ENCODE data around the gene CAB39.

CAB39 gene

DNA sequence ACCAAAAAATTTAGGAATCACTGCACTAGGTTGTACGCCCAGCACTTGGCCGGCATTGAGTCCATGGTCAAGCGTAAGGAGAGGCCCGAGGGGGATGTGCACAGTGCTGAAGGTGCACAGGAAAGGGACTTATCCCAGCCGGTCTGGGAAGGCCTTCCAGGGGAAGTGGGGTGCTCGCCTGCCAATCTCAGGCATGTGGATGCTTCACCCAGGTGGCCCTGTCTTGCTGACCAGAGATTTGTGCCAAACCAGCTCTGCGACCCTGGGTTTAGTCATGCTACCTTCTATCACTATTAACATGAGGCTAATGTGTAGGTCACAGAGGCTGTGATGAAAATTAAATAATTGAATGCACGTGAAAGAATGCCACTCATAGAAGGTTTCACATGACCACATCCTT, 150.4 kb downstream of the CAB39 start:
- no peak for DNase-seq (ENCODE audit: low read depth in 2 of 2)

GRCh38 chr2:230863442-230864121, 150.9 kb downstream of the CAB39 start:
- no peak for DNase-seq (ENCODE audit: low read depth in 2 of 2)

DNA sequence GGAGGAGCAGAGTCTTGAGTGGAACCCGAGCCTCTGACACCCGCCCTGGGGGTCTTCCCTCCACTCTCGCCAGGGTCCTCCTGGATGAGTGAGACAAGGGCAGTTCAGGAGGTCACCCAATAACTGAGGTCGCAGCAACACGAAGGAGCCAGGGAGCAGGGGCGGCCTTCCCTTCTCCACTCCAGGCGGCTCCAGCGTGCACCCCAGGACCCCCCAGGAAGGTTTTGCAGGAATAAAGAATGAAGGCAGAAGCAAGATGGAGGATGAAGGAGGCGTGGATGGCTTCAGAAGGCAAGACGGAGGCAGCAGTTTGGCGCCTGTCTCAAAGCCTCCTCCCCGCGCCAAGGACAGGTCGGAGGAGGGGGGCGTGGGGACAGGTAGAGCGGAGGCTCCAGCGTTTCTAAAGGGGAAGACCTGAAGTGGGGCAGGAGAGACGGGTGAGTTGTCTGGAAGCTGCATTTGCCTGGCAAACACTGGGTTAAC, 151.5 kb downstream of the CAB39 start:
- no peak for DNase-seq (ENCODE audit: low read depth in 2 of 2)

DNA sequence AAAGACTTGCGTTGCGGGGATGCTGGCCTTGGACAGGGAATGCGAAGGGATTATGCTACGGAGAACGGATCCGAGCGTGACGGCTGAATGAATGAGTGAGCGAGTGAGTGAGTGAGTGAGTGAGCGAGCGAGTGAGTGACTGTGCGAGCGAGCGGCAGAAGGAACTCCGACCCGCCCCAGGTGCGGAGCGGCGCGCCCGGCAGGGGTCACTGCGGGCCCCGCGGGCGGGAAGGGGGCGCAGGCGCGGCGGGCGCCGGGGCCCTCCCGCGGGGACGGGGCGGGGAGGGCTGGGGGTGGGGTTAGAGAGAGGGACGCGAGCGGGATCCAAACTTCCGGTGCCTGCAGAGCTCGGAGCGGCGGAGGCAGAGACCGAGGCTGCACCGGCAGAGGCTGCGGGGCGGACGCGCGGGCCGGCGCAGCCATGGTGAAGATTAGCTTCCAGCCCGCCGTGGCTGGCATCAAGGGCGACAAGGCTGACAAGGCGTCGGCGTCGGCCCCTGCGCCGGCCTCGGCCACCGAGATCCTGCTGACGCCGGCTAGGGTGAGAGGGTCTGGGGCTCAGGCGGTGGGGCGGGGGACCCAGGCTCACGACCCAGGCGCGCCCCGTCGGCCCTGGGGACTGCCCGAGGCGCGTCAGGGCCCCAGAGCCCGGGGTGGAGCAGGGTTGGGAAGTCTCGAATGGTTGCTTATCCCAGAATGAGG, 152.1 kb downstream of the CAB39 start, which contains the start of gene ITM2C:
ITM2C (plus strand) TSS at position 338 of the 702 bp plus-strand sequence; CDS start at position 422, 84 bp downstream.
- DNase-seq (ENCODE audit: low read depth in 2 of 2), result peak; percentile 45 to 60

DNA sequence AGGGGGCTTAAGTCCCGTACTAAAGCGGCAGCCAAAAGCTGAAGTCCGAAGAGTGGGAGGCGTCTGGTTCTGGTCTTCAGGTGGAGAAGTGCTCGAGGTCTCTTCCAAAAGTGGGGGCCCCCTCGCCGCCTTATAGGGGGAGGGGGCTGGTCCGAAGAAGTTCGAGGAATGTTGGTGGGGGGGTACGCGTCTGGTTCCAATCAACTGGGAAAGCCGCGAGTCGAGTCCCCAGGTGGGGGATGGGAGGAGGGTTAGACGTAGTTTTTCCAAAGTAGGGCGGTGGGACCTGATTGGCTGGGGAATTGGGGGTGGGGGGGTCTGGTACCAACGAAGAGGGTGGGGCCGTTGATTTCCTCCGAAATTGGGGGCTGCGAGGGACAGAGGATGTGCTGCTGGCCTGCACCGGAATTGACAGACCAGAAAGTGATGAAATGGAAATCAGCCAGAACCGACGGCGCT, 152.7 kb downstream of the CAB39 start:
- no peak for DNase-seq (ENCODE audit: low read depth in 2 of 2)

- no peak for DNase-seq (ENCODE audit: low read depth in 2 of 2)
Observed at GRCh38 chr2:230865766-230866755, 153.4 kb downstream of the CAB39 start.

DNA sequence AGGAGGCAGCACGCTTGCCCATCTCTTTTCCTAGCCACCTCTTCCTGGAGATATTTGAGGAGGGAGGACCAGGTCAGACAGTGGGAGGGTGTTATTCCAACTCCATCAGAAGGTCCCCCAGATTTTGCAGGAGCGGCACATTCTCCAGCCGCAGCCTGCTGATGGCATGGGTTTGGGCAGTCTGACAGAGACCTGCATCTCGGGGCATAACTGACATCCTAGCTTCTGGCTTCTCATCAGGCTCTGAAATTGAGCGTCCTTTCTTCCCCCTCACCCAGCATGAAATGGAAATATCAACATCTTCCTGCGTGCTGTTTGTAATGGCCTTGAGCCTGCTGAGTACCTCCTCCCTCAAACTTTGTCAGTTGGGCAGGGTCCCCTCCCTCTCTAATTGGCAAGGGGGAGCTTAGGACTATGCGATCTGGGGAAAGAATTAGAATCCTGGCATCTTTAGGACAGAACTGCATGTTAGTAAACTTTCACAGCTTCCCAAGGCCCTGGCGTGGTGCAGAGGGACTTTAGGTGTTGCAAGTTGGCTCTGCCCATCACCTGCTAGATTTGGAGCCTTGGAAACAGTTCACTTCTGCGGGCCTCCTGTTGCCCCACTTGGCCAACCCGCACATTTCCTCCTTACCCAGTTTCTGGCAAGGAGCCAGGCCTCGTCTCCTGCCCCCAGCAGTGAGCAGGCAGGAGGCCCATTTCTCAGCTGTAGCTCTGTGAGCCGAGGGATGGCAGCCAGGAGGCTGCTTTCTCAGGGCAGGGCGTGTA, 154.3 kb downstream of the CAB39 start:
- peak; percentile 43 to 44 for DNase-seq (ENCODE audit: low read depth in 2 of 2)

GRCh38 chr2:230868161-230868946, 155.7 kb downstream of the CAB39 start:
- no peak for DNase-seq (ENCODE audit: low read depth in 2 of 2)

DNA sequence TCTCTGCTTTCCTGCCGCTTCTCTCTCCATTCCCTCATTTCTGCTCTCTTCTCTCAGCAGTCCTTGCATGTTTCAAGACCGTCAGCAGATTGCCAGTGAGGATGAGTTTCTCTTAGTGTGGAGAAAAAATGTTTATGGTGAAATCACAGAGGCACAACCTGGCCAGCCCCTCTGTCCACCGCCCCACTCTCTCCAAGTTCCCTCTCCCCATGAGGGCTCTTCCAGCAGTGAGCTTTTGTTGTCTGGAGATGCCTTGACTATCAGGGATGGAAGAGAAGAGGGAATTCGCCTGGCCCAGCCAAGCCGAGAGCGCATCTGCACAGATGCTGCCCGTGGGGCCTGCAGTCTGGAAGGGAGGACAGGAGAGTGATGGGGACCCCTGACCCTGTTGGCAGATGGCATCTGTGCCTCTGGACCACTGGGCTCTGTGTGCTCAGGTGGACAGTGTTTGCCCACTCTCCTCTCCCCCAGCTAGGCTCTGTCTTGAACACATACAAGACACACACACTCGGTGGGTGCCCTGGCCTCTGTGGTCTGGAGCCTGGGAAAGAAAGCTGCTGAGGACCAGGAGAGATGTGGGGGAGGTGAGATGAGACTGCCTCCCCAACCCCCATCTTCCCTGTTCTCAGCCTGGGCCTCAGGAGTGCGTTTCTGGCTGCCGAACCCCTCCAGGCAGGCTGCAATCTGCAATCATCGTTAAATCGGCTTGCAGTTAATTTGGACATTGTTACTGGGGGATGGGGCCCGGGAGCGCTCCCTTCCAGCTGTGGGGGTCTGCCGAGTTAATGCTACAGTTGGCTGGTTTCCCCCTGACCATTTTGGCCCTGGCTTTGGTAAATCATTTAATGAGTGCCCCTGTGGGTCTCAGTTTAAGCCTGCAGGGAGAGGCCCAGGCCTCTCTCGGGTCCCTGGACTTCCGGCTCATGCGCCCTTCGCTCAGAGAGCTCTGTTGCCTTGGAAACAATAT, 156.6 kb downstream of the CAB39 start:
- DNase-seq (ENCODE audit: low read depth in 2 of 2), result no peak

- no peak for DNase-seq (ENCODE audit: low read depth in 2 of 2)
Observed at GRCh38 chr2:230869914-230870543, 157.4 kb downstream of the CAB39 start.
